Kidney glomerular epithelial cell (primary cell): ENCODE results near the gene AEBP2.

ENCODE experiments used
- DNase-seq: peaks from one replicate; lab custom pipeline; 2025; lab: John Stamatoyannopoulos, UW

AEBP2 gene

DNA sequence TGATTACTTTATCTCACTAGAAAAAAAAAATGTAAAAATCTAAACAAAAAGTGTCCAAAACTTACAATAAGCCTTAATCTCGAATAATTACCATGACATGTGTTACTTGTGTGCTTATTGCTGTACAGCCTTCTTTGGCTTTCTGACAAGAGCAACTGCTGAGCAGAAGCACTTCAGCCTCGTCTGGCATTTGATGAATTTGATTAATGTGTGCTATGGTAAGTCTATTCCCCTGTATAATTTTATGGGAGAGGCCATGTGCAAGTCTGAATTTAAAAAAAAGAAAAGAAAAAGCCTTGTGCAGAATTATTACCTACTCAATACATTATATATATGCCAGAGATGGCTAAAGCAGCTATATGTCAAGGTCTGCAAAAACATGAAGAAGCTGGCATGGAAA lies 113.9 kb downstream of the AEBP2 start:
- no peak for DNase-seq

GRCh38 chr12:19561411-19561961 lies 122.2 kb downstream of the AEBP2 start:
- DNase-seq: no peak
